SK-N-SH (cell line): ENCODE data around the gene THBS2. TPM values are rescaled to one million over a fixed set of nuclear protein-coding genes. Genes with fewer than 3 reads are reported as not detected.

Experiments used
- CTCF ChIA-PET: fragments of 300-600, 350-600 bp; formaldehyde crosslinking; extraction: SDS; loops from one replicate; lab custom pipeline; 2021; lab: Yijun Ruan, JAX
- POLR2A ChIA-PET: fragments of 350-600 bp; sonication (Branson Sonifier 250); formaldehyde crosslinking; extraction: SDS; loops from one replicate; lab custom pipeline; 2020; ENCODE audit warnings: antibody characterized with exemption, inconsistent platforms; lab: Yijun Ruan, JAX
- DNase-seq: peaks from one replicate; pipeline ENCODE4 v3.0.0; 2012
- H2AFZ ChIP-seq: fragments of 200-600 bp; sonication (generic); 2 replicates; pipeline ENCODE4 v1.8.1; 2016; ENCODE audit warnings: antibody characterized with exemption, mild to moderate bottlenecking, low read depth
- H3F3A ChIP-seq: fragments of 200-600 bp; sonication (generic); replicated peaks from 2 replicates; pipeline ENCODE3; 2016; ENCODE audit warnings: antibody characterized with exemption, mild to moderate bottlenecking; ENCODE audit not compliant: insufficient read depth
- H3K27ac ChIP-seq, 2 experiments: fragments of 200-500 bp in 1 of 2; fragments of 200-600 bp in 1 of 2; sonication (Bioruptor generic) in 1 of 2; sonication (generic), shearing (Covaris generic) in 1 of 2; 2 replicates each; pipeline versions ENCODE4 v1.5.1 to v1.6.1; 2014 to 2016; ENCODE audit warnings: low read depth in 2 of 2, inconsistent platforms in 1 of 2, low read length in 1 of 2, mild to moderate bottlenecking in 1 of 2, mixed read lengths in 1 of 2
- H3K27me3 ChIP-seq: fragments of 200-600 bp; sonication (generic), shearing (Covaris generic); 2 replicates; pipeline ENCODE4 v1.6.1; 2016; ENCODE audit warnings: mixed run types; ENCODE audit not compliant: insufficient read depth
- H3K36me3 ChIP-seq, 2 experiments: fragments of 200-500 bp in 1 of 2; fragments of 200-600 bp in 1 of 2; sonication (Bioruptor generic) in 1 of 2; sonication (generic) in 1 of 2; replicated peaks in 1 of 2; 2 replicates each; pipeline versions ENCODE3 to v1.5.1; 2014 to 2016; ENCODE audit warnings: low read length in 1 of 2, mild to moderate bottlenecking in 1 of 2; ENCODE audit not compliant: insufficient read depth in 2 of 2, control insufficient read depth in 1 of 2
- H3K4me1 ChIP-seq, 2 experiments: fragments of 200-500 bp in 1 of 2; fragments of 200-600 bp in 1 of 2; sonication (Bioruptor generic) in 1 of 2; sonication (generic), shearing (Covaris generic) in 1 of 2; 2 replicates each; pipeline versions ENCODE4 v1.5.1 to v1.6.1; 2014 to 2016; ENCODE audit warnings: low read depth in 1 of 2, low read length in 1 of 2, mixed run types in 1 of 2; ENCODE audit not compliant: insufficient read depth in 2 of 2, control insufficient read depth in 1 of 2
- H3K4me2 ChIP-seq: fragments of 200-600 bp; sonication (generic), shearing (Covaris generic); 2 replicates; pipeline ENCODE4 v1.6.1; 2017; ENCODE audit warnings: mixed run types
- H3K4me3 ChIP-seq, 2 experiments: fragments of 200-500 bp in 1 of 2; fragments of 200-600 bp in 1 of 2; sonication (Bioruptor generic) in 1 of 2; sonication (generic), shearing (Covaris generic) in 1 of 2; 2 replicates each; pipeline versions ENCODE4 v1.5.1 to v1.8.1; 2014 to 2016; ENCODE audit warnings: low read depth in 2 of 2, inconsistent platforms in 1 of 2, low read length in 1 of 2, mild to moderate bottlenecking in 1 of 2, mixed read lengths in 1 of 2, moderate library complexity in 1 of 2
- H3K79me2 ChIP-seq: fragments of 200-600 bp; sonication (generic); 2 replicates; pipeline ENCODE4 v1.8.1; 2017; ENCODE audit warnings: mild to moderate bottlenecking; ENCODE audit not compliant: insufficient read depth
- H3K9ac ChIP-seq: fragments of 200-600 bp; sonication (generic); 2 replicates; pipeline ENCODE4 v1.6.1; 2017; ENCODE audit warnings: mixed run types
- H3K9me2 ChIP-seq: fragments of 200-600 bp; sonication (generic); 2 replicates; pipeline ENCODE4 v1.6.1; 2017; ENCODE audit warnings: mixed run types
- H3K9me3 ChIP-seq: fragments of 200-600 bp; sonication (generic); 2 replicates; pipeline ENCODE4 v1.6.1; 2017; ENCODE audit warnings: mixed run types, mild to moderate bottlenecking, moderate library complexity
- H4K20me1 ChIP-seq: fragments of 200-600 bp; sonication (generic); 2 replicates; pipeline ENCODE4 v1.6.1; 2017; ENCODE audit warnings: mild to moderate bottlenecking, mixed run types; ENCODE audit not compliant: insufficient read depth
- CHD2 ChIP-seq: fragments of 150-350 bp; IDR thresholded peaks from 2 replicates; pipeline ENCODE4 v1.6.1; 2018; ENCODE audit warnings: low read length; ENCODE audit not compliant: partially characterized antibody
- CTCF ChIP-seq: fragments of 200-600 bp; sonication (generic); IDR thresholded peaks from 2 replicates; pipeline ENCODE4 v1.6.1; 2017; ENCODE audit warnings: antibody characterized with exemption, mild to moderate bottlenecking, moderate library complexity
- EP300 ChIP-seq, 2 experiments: IDR thresholded peaks; 2 replicates each; pipeline versions ENCODE4 v1.4.0 to v1.6.1; 2012; ENCODE audit warnings: borderline replicate concordance in 1 of 2, low read depth in 1 of 2, low read length in 1 of 2
- FOXJ3 ChIP-seq: sonication (generic); formaldehyde crosslinking; IDR thresholded peaks from 2 replicates; pipeline ENCODE4 v1.5.1; 2020; ENCODE audit warnings: mild to moderate bottlenecking, missing genetic modification reagents
- GATA2 ChIP-seq: sonication (generic); formaldehyde crosslinking; IDR thresholded peaks from 2 replicates; pipeline ENCODE4 v1.5.0; 2020; ENCODE audit warnings: mild to moderate bottlenecking, missing genetic modification reagents
- MEF2A ChIP-seq: IDR thresholded peaks from 2 replicates; pipeline ENCODE4 v1.4.0; 2012; ENCODE audit warnings: low read depth, borderline replicate concordance
- MXI1 ChIP-seq: IDR thresholded peaks from 2 replicates; pipeline ENCODE4 v1.6.1; 2012; ENCODE audit warnings: mild to moderate bottlenecking, low read depth, low read length, improper control_type of control experiment
- NRF1 ChIP-seq: IDR thresholded peaks from 2 replicates; pipeline ENCODE4 v1.6.1; 2012; ENCODE audit warnings: low read depth, mild to moderate bottlenecking, low read length
- POLR2AphosphoS5 ChIP-seq: IDR thresholded peaks from 2 replicates; pipeline ENCODE4 v1.6.1; 2012; ENCODE audit warnings: low read depth, low read length
- RXRA ChIP-seq: IDR thresholded peaks from 2 replicates; pipeline ENCODE4 v1.4.0; 2012; ENCODE audit warnings: low read depth, mild to moderate bottlenecking, borderline replicate concordance
- TAF1 ChIP-seq: IDR thresholded peaks from 2 replicates; pipeline ENCODE4 v1.6.1; 2012; ENCODE audit warnings: low read depth, mild to moderate bottlenecking, low read length, moderate library complexity, borderline replicate concordance
- USF2 ChIP-seq: fragments of 150-350 bp; IDR thresholded peaks from 2 replicates; pipeline ENCODE4 v1.6.1; 2017; ENCODE audit warnings: antibody characterized with exemption, low read length, low read depth, borderline replicate concordance
- YY1 ChIP-seq: IDR thresholded peaks from 2 replicates; pipeline ENCODE4 v1.4.0; 2012; ENCODE audit warnings: low read depth, mild to moderate bottlenecking
- ZBTB33 ChIP-seq: IDR thresholded peaks from 2 replicates; pipeline ENCODE4 v1.4.0; 2012; ENCODE audit warnings: low read depth, borderline replicate concordance
- WGBS: methylation state at CpG from one replicate; pipeline ENCODE4 v1.1.6; 2017; ENCODE audit warnings: low lambda C conversion rate; 5-methylcytosine and 5-hydroxymethylcytosine counted together
- polyA plus RNA-seq, 3 experiments: library from polyadenylated mRNA; depleted of rRNA; stranded (reverse); fragments of >200 nt; gene quantifications; 2 replicates each; pipeline ENCODE4 v1.2.3, GENCODE V29; 2012

The THBS2 gene
- polyA plus RNA-seq, 1 of the 3 experiments (the other 2 are of a cell fraction): 166 TPM

GRCh38 chr6:169235286-169235685 is 18.4 kb downstream of the THBS2 start:
- no peak for DNase-seq
- H2AFZ ChIP-seq: no peak overlapping the region
- ChIA-PET POLR2A (no interaction called here), CTCF (no interaction called here)
- H3K9ac ChIP-seq: no peak overlapping the region
- H3K4me2 ChIP-seq: no peak overlapping the region
- H3K9me2 ChIP-seq: no peaks in the 10 kb centered on the region
- H3K9me3 ChIP-seq: no peaks in the 10 kb centered on the region
- no peak overlapping the region for H3K4me3 ChIP-seq
- H3K27ac ChIP-seq: no peak overlapping the region
- peaks cover 4% of the 10 kb centered on the region for H3F3A ChIP-seq
- no peaks in the 10 kb centered on the region for H3K27me3 ChIP-seq
- TF ChIP-seq USF2 (no peak), NRF1 (no peak), MXI1 (no peak), POLR2AphosphoS5 (no peak), GATA2 (no peak), EP300 (IDR thresholded peaks at IDR 0.05; ENCODE audit: borderline replicate concordance in 1 of 2, low read depth in 1 of 2, low read length in 1 of 2) (no peak)
- H3K36me3 ChIP-seq: peaks cover 0 to 23% of the 10 kb centered on the region in 2 experiments
- H4K20me1 ChIP-seq: no peaks in the 10 kb centered on the region
- H3K4me1 ChIP-seq: no peaks in the 10 kb centered on the region
- WGBS: 87% methylated on average over 11 of the region's 11 CpGs
- H3K79me2 ChIP-seq: no peaks in the 10 kb centered on the region

GRCh38 chr6:169234634-169235033 is 19.0 kb downstream of the THBS2 start:
- Histone ChIP-seq H3K27ac (no peak overlapping the region), H3K4me2 (no peak overlapping the region), H3K36me3 (peaks cover 0 to 30% of the 10 kb centered on the region in 2 experiments), H2AFZ (no peak overlapping the region), H3K4me3 (no peak overlapping the region), H3K9me3 (no peaks in the 10 kb centered on the region), H3F3A (peaks cover 4% of the 10 kb centered on the region), H3K79me2 (no peaks in the 10 kb centered on the region), H4K20me1 (no peaks in the 10 kb centered on the region), H3K4me1 (no peaks in the 10 kb centered on the region), H3K27me3 (no peaks in the 10 kb centered on the region), H3K9ac (no peak overlapping the region), H3K9me2 (no peaks in the 10 kb centered on the region)
- TF ChIP-seq YY1 (no peak), FOXJ3 (no peak), CTCF (no peak), MEF2A (no peak), CHD2 (no peak), NRF1 (no peak), RXRA (no peak), TAF1 (no peak), ZBTB33 (no peak)
- CTCF ChIA-PET: no interaction called here
- WGBS: 87% methylated on average over 14 of the region's 18 CpGs
- DNase-seq: no peak
- POLR2A ChIA-PET: no interaction called here
